GM19193 (cell line): ENCODE results near the gene BANP.
A peak's percentile ranks its signal among the peaks of the same experiment; 100 is the strongest.

Experiments
- POLR2A ChIP-seq: IDR thresholded peaks from 4 replicates; pipeline ENCODE4 v1.6.1; 2011; ENCODE audit not compliant: insufficient read depth, insufficient read length; ENCODE audit errors: extremely low read depth

The BANP gene

GRCh38 chr16:88067530-88068411 is 116.5 kb downstream of the BANP start:
- TF ChIP-seq POLR2A, result no peak

GRCh38 chr16:88068476-88069396 is 117.5 kb downstream of the BANP start:
- no peak for TF ChIP-seq POLR2A

GRCh38 chr16:88069397-88070168 is 118.3 kb downstream of the BANP start:
- peak; percentile 36 for TF ChIP-seq POLR2A

- TF ChIP-seq POLR2A, result no peak
Observed at GRCh38 chr16:88070341-88070740, 119.1 kb downstream of the BANP start.

- no peak for TF ChIP-seq POLR2A
Observed at GRCh38 chr16:88070989-88071625, 119.9 kb downstream of the BANP start.

- TF ChIP-seq POLR2A, result no peak
Observed at GRCh38 chr16:88071908-88072307, 120.7 kb downstream of the BANP start.

GRCh38 chr16:88072571-88073001 is 121.4 kb downstream of the BANP start:
- TF ChIP-seq POLR2A, result no peak

GRCh38 chr16:88073201-88073721 is 122.0 kb downstream of the BANP start:
- TF ChIP-seq POLR2A, result no peak

GRCh38 chr16:88074041-88074440 is 122.8 kb downstream of the BANP start:
- TF ChIP-seq POLR2A, result no peak

- TF ChIP-seq POLR2A, result no peak
Observed at GRCh38 chr16:88076211-88076931, 125.1 kb downstream of the BANP start.

GRCh38 chr16:88077328-88078108 is 126.3 kb downstream of the BANP start:
- TF ChIP-seq POLR2A, result no peak

- TF ChIP-seq POLR2A, result no peak
Observed at GRCh38 chr16:88078111-88078775, 127.0 kb downstream of the BANP start.

GRCh38 chr16:88083582-88083981 is 132.3 kb downstream of the BANP start:
- TF ChIP-seq POLR2A, result no peak

- TF ChIP-seq POLR2A, result no peak
Observed at GRCh38 chr16:88084881-88085280, 133.6 kb downstream of the BANP start.
